ENCODE data around the gene AFF1.

DNA sequence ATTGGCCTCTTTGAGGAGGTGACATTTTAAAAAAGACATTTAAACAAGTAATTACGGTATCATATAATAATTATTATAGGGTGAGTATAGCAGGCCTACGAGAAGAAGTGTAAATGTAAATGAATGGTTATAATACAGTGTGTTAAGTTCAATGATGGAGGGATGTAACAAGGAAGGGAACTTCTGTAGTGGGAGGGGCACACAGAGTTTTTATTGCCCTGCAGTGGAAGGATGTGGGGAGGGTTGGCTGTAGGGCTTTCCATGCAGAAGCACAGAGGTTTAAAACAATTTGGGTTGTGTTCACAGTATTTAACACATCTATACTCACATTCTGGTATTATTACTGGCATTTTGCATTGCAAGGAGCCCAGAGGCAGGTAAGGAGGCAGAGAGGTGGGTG, 41.1 kb downstream of the AFF1 start:
- TF ChIP-seq POLR2A (IDR thresholded peaks at IDR 0.05; ENCODE audit: low read depth, low read length): no peak
- no peak for TF ChIP-seq POLR2AphosphoS5 (IDR thresholded peaks at IDR 0.05; ENCODE audit: low read depth, low read length)
